Right lobe of liver (tissue), 4 donors: ENCODE measurements around the gene CFAP46.

Experiments
- CTCF ChIP-seq, 4 donors: fragments of 200-600 bp in 3 of 4; fragments of 450-650 bp in 1 of 4; IDR thresholded peaks; one replicate each; pipeline versions ENCODE4 v1.5.1 to v1.8.0; 2016 to 2022; ENCODE audit warnings: antibody characterized with exemption in 4 of 4, mild to moderate bottlenecking in 2 of 4
- POLR2A ChIP-seq: fragments of 450-650 bp; IDR thresholded peaks from one replicate; pipeline ENCODE4 v1.6.1; 2017; ENCODE audit warnings: antibody characterized with exemption, mild to moderate bottlenecking
- donor health status: DM: no; HTN: no; CAD: no.
- donor health status: DM: no; HTN: no; CAD: no.
- donor health status: DM: no; HTN: yes; CAD: no.

- no peak for TF ChIP-seq CTCF (IDR thresholded peaks at IDR 0.05)
- no peak for TF ChIP-seq POLR2A
These were observed 129.4 kb downstream of the CFAP46 start for GRCh38 chr10:132813001-132813401.
